K562 (cell line): Measurements from ENCODE around the gene KRI1.

ENCODE experiments used
- ATF4 ChIP-seq: fragments of 450-650 bp; formaldehyde crosslinking; IDR thresholded peaks from 2 replicates; pipeline ENCODE4 v1.4.0; 2022; ENCODE audit warnings: mild to moderate bottlenecking, moderate library complexity
- BHLHE40 ChIP-seq: IDR thresholded peaks from 2 replicates; pipeline ENCODE4 v1.6.1; 2011; ENCODE audit warnings: low read length, improper control_type of control experiment
- FIP1L1 ChIP-seq: fragments of 200-400 bp; formaldehyde crosslinking; IDR thresholded peaks from 2 replicates; pipeline ENCODE4 v1.6.1; 2018; ENCODE audit warnings: mild to moderate bottlenecking, low read depth, low read length; ENCODE audit not compliant: poor library complexity, severe bottlenecking
- FOXJ3 ChIP-seq: sonication (generic); formaldehyde crosslinking; IDR thresholded peaks from 2 replicates; pipeline ENCODE4 v1.4.0; 2020; ENCODE audit warnings: mild to moderate bottlenecking, missing genetic modification reagents
- IFI16 ChIP-seq: fragments of 250-450 bp; sonication (Bioruptor Pico); IDR thresholded peaks from 2 replicates; pipeline ENCODE4 v2.1.2; 2022; ENCODE audit warnings: mild to moderate bottlenecking, inconsistent platforms
- MAFK ChIP-seq: IDR thresholded peaks from 2 replicates; pipeline ENCODE4 v1.6.1; 2011; ENCODE audit warnings: low read length, improper control_type of control experiment
- NFIC ChIP-seq: fragments of 450-650 bp; IDR thresholded peaks from 2 replicates; pipeline ENCODE4 v1.6.1; 2017; ENCODE audit warnings: mild to moderate bottlenecking, inconsistent platforms
- NR2C2 ChIP-seq, 2 experiments: fragments of 200-800 bp in 1 of 2; sonication (Bioruptor generic) in 1 of 2; sonication (generic) in 1 of 2; formaldehyde crosslinking in 1 of 2; IDR thresholded peaks; 2 replicates each; pipeline versions ENCODE4 v1.6.1 to v1.8.0; 2016 to 2022; ENCODE audit warnings: mild to moderate bottlenecking in 1 of 2, missing compliant biosample characterization in 1 of 2, missing genetic modification characterization in 1 of 2, missing genetic modification reagents in 1 of 2
- NRF1 ChIP-seq, 2 experiments: fragments of 450-650 bp; IDR thresholded peaks in 1 of 2; conservative IDR thresholded peaks in 1 of 2; 2 replicates each; pipeline ENCODE4 v1.6.1; 2014; ENCODE audit warnings: mild to moderate bottlenecking in 2 of 2
- POLR2A ChIP-seq: fragments of 450-650 bp; conservative IDR thresholded peaks from 2 replicates; pipeline ENCODE4 v1.6.1; 2016
- RCOR1 ChIP-seq, 2 experiments: IDR thresholded peaks; 2 replicates each; pipeline ENCODE4 v1.6.1; 2012; ENCODE audit warnings: low read depth in 2 of 2, low read length in 2 of 2, borderline replicate concordance in 1 of 2, improper control_type of control experiment in 1 of 2
- SPI1 ChIP-seq: IDR thresholded peaks from 2 replicates; pipeline ENCODE4 v1.6.1; 2011; ENCODE audit warnings: low read depth, low read length, control low read depth, borderline replicate concordance
- ZBTB1 ChIP-seq: sonication (generic); formaldehyde crosslinking; IDR thresholded peaks from 2 replicates; pipeline ENCODE4 v1.8.1; 2023; ENCODE audit warnings: missing genetic modification reagents, low read depth, mild to moderate bottlenecking, borderline replicate concordance
- ZNF354B ChIP-seq: fragments of 250-450 bp; sonication (Bioruptor Pico); IDR thresholded peaks from 2 replicates; pipeline ENCODE4 v1.4.0; 2020

GRCh38 chr19:10533646-10534386, 32.0 kb downstream of the KRI1 start:
- TF ChIP-seq NFIC (no peak), POLR2A (no peak), MAFK (no peak), BHLHE40 (no peak), IFI16 (CRISPR knock-in tag) (no peak), ATF4 (CRISPR knock-in tag) (no peak), ZBTB1 (CRISPR knock-in tag) (no peak), NR2C2 (CRISPR knock-in tag; IDR thresholded peaks at IDR 0.05) (no peak), NR2C2 (tag; IDR thresholded peaks at IDR 0.05) (no peak), FIP1L1 (no peak), RCOR1 (IDR thresholded peaks at IDR 0.05; ENCODE audit: borderline replicate concordance in 1 of 2, low read depth in 2 of 2, low read length in 2 of 2) (no peak), NRF1 (conservative IDR thresholded peaks at IDR 0.05 in 1 of 2, IDR thresholded peaks at IDR 0.05 in 1 of 2) (no peak), ZNF354B (no peak), FOXJ3 (no peak), SPI1 (no peak)
